SK-N-SH (cell line): ENCODE results near the gene TSPAN16. TPM values are rescaled to one million over a fixed set of nuclear protein-coding genes. Genes with fewer than 3 reads are reported as not detected.
A peak's percentile ranks its signal among the peaks of the same experiment; 100 is the strongest.
"Not testable (repeated sequence)": the region's sequence is repeated elsewhere in the genome, so short reads cannot be mapped to it uniquely, and the experiment has no call there.

Experiments used
- CTCF ChIA-PET: fragments of 300-600, 350-600 bp; formaldehyde crosslinking; extraction: SDS; loops from one replicate; lab custom pipeline; 2021; lab: Yijun Ruan, JAX
- POLR2A ChIA-PET: fragments of 350-600 bp; sonication (Branson Sonifier 250); formaldehyde crosslinking; extraction: SDS; loops from one replicate; lab custom pipeline; 2020; ENCODE audit warnings: antibody characterized with exemption, inconsistent platforms; lab: Yijun Ruan, JAX
- DNase-seq: peaks from one replicate; pipeline ENCODE4 v3.0.0; 2012
- H2AFZ ChIP-seq: fragments of 200-600 bp; sonication (generic); 2 replicates; pipeline ENCODE4 v1.8.1; 2016; ENCODE audit warnings: antibody characterized with exemption, mild to moderate bottlenecking, low read depth
- H3F3A ChIP-seq: fragments of 200-600 bp; sonication (generic); replicated peaks from 2 replicates; pipeline ENCODE3; 2016; ENCODE audit warnings: antibody characterized with exemption, mild to moderate bottlenecking; ENCODE audit not compliant: insufficient read depth
- H3K27ac ChIP-seq, 2 experiments: fragments of 200-500 bp in 1 of 2; fragments of 200-600 bp in 1 of 2; sonication (Bioruptor generic) in 1 of 2; sonication (generic), shearing (Covaris generic) in 1 of 2; 2 replicates each; pipeline versions ENCODE4 v1.5.1 to v1.6.1; 2014 to 2016; ENCODE audit warnings: low read depth in 2 of 2, inconsistent platforms in 1 of 2, low read length in 1 of 2, mild to moderate bottlenecking in 1 of 2, mixed read lengths in 1 of 2
- H3K27me3 ChIP-seq: fragments of 200-600 bp; sonication (generic), shearing (Covaris generic); 2 replicates; pipeline ENCODE4 v1.6.1; 2016; ENCODE audit warnings: mixed run types; ENCODE audit not compliant: insufficient read depth
- H3K36me3 ChIP-seq, 2 experiments: fragments of 200-500 bp in 1 of 2; fragments of 200-600 bp in 1 of 2; sonication (Bioruptor generic) in 1 of 2; sonication (generic) in 1 of 2; replicated peaks in 1 of 2; 2 replicates each; pipeline versions ENCODE3 to v1.5.1; 2014 to 2016; ENCODE audit warnings: low read length in 1 of 2, mild to moderate bottlenecking in 1 of 2; ENCODE audit not compliant: insufficient read depth in 2 of 2, control insufficient read depth in 1 of 2
- H3K4me1 ChIP-seq, 2 experiments: fragments of 200-500 bp in 1 of 2; fragments of 200-600 bp in 1 of 2; sonication (Bioruptor generic) in 1 of 2; sonication (generic), shearing (Covaris generic) in 1 of 2; 2 replicates each; pipeline versions ENCODE4 v1.5.1 to v1.6.1; 2014 to 2016; ENCODE audit warnings: low read depth in 1 of 2, low read length in 1 of 2, mixed run types in 1 of 2; ENCODE audit not compliant: insufficient read depth in 2 of 2, control insufficient read depth in 1 of 2
- H3K4me2 ChIP-seq: fragments of 200-600 bp; sonication (generic), shearing (Covaris generic); 2 replicates; pipeline ENCODE4 v1.6.1; 2017; ENCODE audit warnings: mixed run types
- H3K4me3 ChIP-seq, 2 experiments: fragments of 200-500 bp in 1 of 2; fragments of 200-600 bp in 1 of 2; sonication (Bioruptor generic) in 1 of 2; sonication (generic), shearing (Covaris generic) in 1 of 2; 2 replicates each; pipeline versions ENCODE4 v1.5.1 to v1.8.1; 2014 to 2016; ENCODE audit warnings: low read depth in 2 of 2, inconsistent platforms in 1 of 2, low read length in 1 of 2, mild to moderate bottlenecking in 1 of 2, mixed read lengths in 1 of 2, moderate library complexity in 1 of 2
- H3K79me2 ChIP-seq: fragments of 200-600 bp; sonication (generic); 2 replicates; pipeline ENCODE4 v1.8.1; 2017; ENCODE audit warnings: mild to moderate bottlenecking; ENCODE audit not compliant: insufficient read depth
- H3K9ac ChIP-seq: fragments of 200-600 bp; sonication (generic); 2 replicates; pipeline ENCODE4 v1.6.1; 2017; ENCODE audit warnings: mixed run types
- H3K9me2 ChIP-seq: fragments of 200-600 bp; sonication (generic); 2 replicates; pipeline ENCODE4 v1.6.1; 2017; ENCODE audit warnings: mixed run types
- H3K9me3 ChIP-seq: fragments of 200-600 bp; sonication (generic); 2 replicates; pipeline ENCODE4 v1.6.1; 2017; ENCODE audit warnings: mixed run types, mild to moderate bottlenecking, moderate library complexity
- H4K20me1 ChIP-seq: fragments of 200-600 bp; sonication (generic); 2 replicates; pipeline ENCODE4 v1.6.1; 2017; ENCODE audit warnings: mild to moderate bottlenecking, mixed run types; ENCODE audit not compliant: insufficient read depth
- CHD2 ChIP-seq: fragments of 150-350 bp; IDR thresholded peaks from 2 replicates; pipeline ENCODE4 v1.6.1; 2018; ENCODE audit warnings: low read length; ENCODE audit not compliant: partially characterized antibody
- CTCF ChIP-seq: fragments of 200-600 bp; sonication (generic); IDR thresholded peaks from 2 replicates; pipeline ENCODE4 v1.6.1; 2017; ENCODE audit warnings: antibody characterized with exemption, mild to moderate bottlenecking, moderate library complexity
- GABPA ChIP-seq: IDR thresholded peaks from 2 replicates; pipeline ENCODE4 v1.4.0; 2012; ENCODE audit warnings: low read depth, mild to moderate bottlenecking
- POLR2AphosphoS5 ChIP-seq: IDR thresholded peaks from 2 replicates; pipeline ENCODE4 v1.6.1; 2012; ENCODE audit warnings: low read depth, low read length
- RCOR1 ChIP-seq: fragments of 150-350 bp; IDR thresholded peaks from 2 replicates; pipeline ENCODE4 v1.6.1; 2017; ENCODE audit warnings: antibody characterized with exemption, low read length
- SIN3A ChIP-seq: IDR thresholded peaks from 2 replicates; pipeline ENCODE4 v1.6.1; 2012; ENCODE audit warnings: low read depth, mild to moderate bottlenecking, low read length, moderate library complexity, borderline replicate concordance
- SMC3 ChIP-seq: IDR thresholded peaks from 2 replicates; pipeline ENCODE4 v1.6.1; 2012; ENCODE audit warnings: low read depth, low read length, improper control_type of control experiment
- TAF1 ChIP-seq: IDR thresholded peaks from 2 replicates; pipeline ENCODE4 v1.6.1; 2012; ENCODE audit warnings: low read depth, mild to moderate bottlenecking, low read length, moderate library complexity, borderline replicate concordance
- WGBS: methylation state at CpG from one replicate; pipeline ENCODE4 v1.1.6; 2017; ENCODE audit warnings: low lambda C conversion rate; 5-methylcytosine and 5-hydroxymethylcytosine counted together
- polyA plus RNA-seq, 3 experiments: library from polyadenylated mRNA; depleted of rRNA; stranded (reverse); fragments of >200 nt; gene quantifications; 2 replicates each; pipeline ENCODE4 v1.2.3, GENCODE V29; 2012

Gene TSPAN16
- polyA plus RNA-seq, 1 of the 3 experiments (the other 2 are of a cell fraction): not detected

GRCh38 chr19:11339254-11340098, 43.5 kb downstream of the TSPAN16 start, which contains the start of gene RAB3D:
TSS of gene RAB3D (minus strand) at chr19:11339657. CDS start at chr19:11337399, 2,258 bp downstream.
- peak within 1 kb of the TSS; percentile 78 for H3K9ac ChIP-seq

GRCh38 chr19:11340099-11340467, 44.1 kb downstream of the TSPAN16 start:
- H3K36me3 ChIP-seq: peaks cover 10 to 12% of the 10 kb centered on the region in 2 experiments
- peak overlapping the region; percentile 99 for H3K4me2 ChIP-seq
- ChIA-PET CTCF (interaction anchor here (0.8 to 2.8 kb wide), 5 partner anchors 18 to 143 kb away, joined by 3 to 16 read pairs (median 5); no protein-coding TSS in a partner anchor), POLR2A (interaction anchor here (1.6 to 4.2 kb wide), 4 partner anchors 13 to 35 kb away, joined by 4 to 17 read pairs (median 6); partner anchors contain the start of gene SWSAP1)
- H2AFZ ChIP-seq: peak overlapping the region; percentile 97
- not testable (repeated sequence) for H3K79me2 ChIP-seq, H3K9me3 ChIP-seq, H3K9me2 ChIP-seq, H4K20me1 ChIP-seq, DNase-seq, H3K27me3 ChIP-seq
- H3K4me1 ChIP-seq: peaks cover 10 to 17% of the 10 kb centered on the region in 2 experiments; a peak in 2 of 4 replicates
- 98% methylated on average over 8 of the region's 8 CpGs for WGBS
- peaks cover 11% of the 10 kb centered on the region for H3F3A ChIP-seq
- peak overlapping the region in 1 of 2 experiments; percentile 61; a peak in 1 of 4 replicates for H3K27ac ChIP-seq
- peak overlapping the region; percentile 66 to 88; a peak in 3 of 4 replicates for H3K4me3 ChIP-seq
- peak overlapping the region; percentile 39; the same call in 1 of the 2 replicates for H3K9ac ChIP-seq

More at GRCh38 chr19:11339254-11340098, 43.5 kb downstream of the TSPAN16 start, which contains the start of gene RAB3D:
- Histone ChIP-seq H4K20me1 (peaks cover 7% of the 10 kb centered on the region), H3K79me2 (no peaks in the 10 kb centered on the region), H3K4me2 (peak within 1 kb of the TSS; percentile 99), H3K27ac (peak within 1 kb of the TSS in 1 of 2 experiments; percentile 66; a peak in 1 of 4 replicates), H3K36me3 (peaks cover 12 to 14% of the 10 kb centered on the region in 2 experiments), H2AFZ (peak within 1 kb of the TSS; percentile 97), H3K9me3 (no peaks in the 10 kb centered on the region), H3K4me1 (peaks cover 5 to 14% of the 10 kb centered on the region in 2 experiments; a peak in 2 of 4 replicates), H3K4me3 (peak within 1 kb of the TSS; percentile 66 to 88), H3K27me3 (no peaks in the 10 kb centered on the region), H3F3A (peaks cover 7% of the 10 kb centered on the region), H3K9me2 (no peaks in the 10 kb centered on the region)
- TF ChIP-seq CTCF (no peak), SMC3 (peak; percentile 20; the same call in 1 of the 2 replicates), TAF1 (peak; percentile 62), POLR2AphosphoS5 (peak; percentile 75), RCOR1 (peak; percentile 37; the same call in 1 of the 2 replicates), SIN3A (peak; percentile 17; the same call in 1 of the 2 replicates), GABPA (no peak), CHD2 (peak; percentile 85)
- 13% methylated on average over 24 of the region's 53 CpGs for WGBS
- POLR2A ChIA-PET: interaction anchor here (1.3 to 4.2 kb wide), 5 partner anchors 13 to 35 kb away, joined by 3 to 17 read pairs (median 5); partner anchors contain the start of gene SWSAP1
- CTCF ChIA-PET: interaction anchor here (0.6 to 2.8 kb wide), 10 partner anchors 14 to 143 kb away, joined by 3 to 16 read pairs (median 4); partner anchors contain the start of genes ANGPTL8, EPOR and SWSAP1
- DNase-seq: peak; percentile 99
